GM23248 (cell line): ENCODE results near the gene SMPDL3A.

Experiments used
- EZH2 ChIP-seq: fragments of 200-600 bp; sonication (generic); IDR thresholded peaks from 2 replicates; pipeline ENCODE4 v1.6.1; 2018; ENCODE audit warnings: antibody characterized with exemption, mild to moderate bottlenecking; ENCODE audit not compliant: insufficient read depth, poor library complexity, severe bottlenecking
- EZH2phosphoT487 ChIP-seq: fragments of 200-600 bp; sonication (generic); IDR thresholded peaks from 2 replicates; pipeline ENCODE4 v1.6.1; 2018; ENCODE audit warnings: antibody characterized with exemption, moderate library complexity, mild to moderate bottlenecking, low read depth; ENCODE audit not compliant: insufficient read depth

- no peak for TF ChIP-seq EZH2
- no peak for TF ChIP-seq EZH2phosphoT487
Measured at GRCh38 chr6:122838060-122838780, 49.2 kb downstream of the SMPDL3A start.
